Fibroblast of mammary gland (primary cell): Measurements from ENCODE around the gene GRM7.
A peak's percentile ranks its signal among the peaks of the same experiment; 100 is the strongest.

Experiments
- DNase-seq: peaks from one replicate; pipeline ENCODE4 v3.0.0-alpha.2; 2010; ENCODE audit warnings: low read depth
- H3K4me3 ChIP-seq: 2 replicates; pipeline ENCODE4 v1.5.1; 2011; ENCODE audit warnings: low read depth, mild to moderate bottlenecking, low read length, moderate library complexity; ENCODE audit not compliant: control insufficient read depth
- CTCF ChIP-seq: conservative IDR thresholded peaks from 2 replicates; pipeline ENCODE4 v1.5.1; 2011; ENCODE audit warnings: low read depth, low read length, inconsistent platforms; ENCODE audit not compliant: control insufficient read depth, insufficient read depth

GRM7 gene

GRCh38 chr3:7504886-7505775 is 644.2 kb downstream of the GRM7 start:
- H3K4me3 ChIP-seq: no peak overlapping the region
- no peak for TF ChIP-seq CTCF
- peak; percentile 81 for DNase-seq

GRCh38 chr3:7506606-7507180 is 645.8 kb downstream of the GRM7 start:
- TF ChIP-seq CTCF: no peak
- no peak for DNase-seq
- no peak overlapping the region for H3K4me3 ChIP-seq

- no peak for DNase-seq
- no peak for TF ChIP-seq CTCF
- no peak overlapping the region for H3K4me3 ChIP-seq
These were observed 647.9 kb downstream of the GRM7 start for GRCh38 chr3:7508821-7509220.

GRCh38 chr3:7512048-7512447 is 651.1 kb downstream of the GRM7 start:
- no peak overlapping the region for H3K4me3 ChIP-seq
- DNase-seq: no peak
- TF ChIP-seq CTCF: no peak

GRCh38 chr3:7518026-7518425 is 657.1 kb downstream of the GRM7 start:
- no peak for TF ChIP-seq CTCF
- DNase-seq: no peak
- H3K4me3 ChIP-seq: no peak overlapping the region

- no peak for TF ChIP-seq CTCF
- DNase-seq: peak; percentile 4
- H3K4me3 ChIP-seq: no peak overlapping the region
These were observed 657.5 kb downstream of the GRM7 start for GRCh38 chr3:7518456-7518855.
